DND-41 (cell line): ENCODE results near the gene CACNA1I.

ENCODE experiments used
- EZH2 ChIP-seq: IDR thresholded peaks from 3 replicates; pipeline ENCODE4 v1.6.1; 2012; ENCODE audit warnings: borderline replicate concordance, low read depth, mild to moderate bottlenecking, moderate library complexity, low read length, inconsistent platforms; ENCODE audit not compliant: severe bottlenecking
- TF ChIP-seq, protein P1 (sequence below): IDR thresholded peaks from 2 replicates; pipeline ENCODE4 v1.5.1; 2012; ENCODE audit warnings: borderline replicate concordance, low read length, moderate library complexity, mild to moderate bottlenecking; ENCODE audit not compliant: poor library complexity, severe bottlenecking; ENCODE audit errors: extremely low read depth

DNA sequence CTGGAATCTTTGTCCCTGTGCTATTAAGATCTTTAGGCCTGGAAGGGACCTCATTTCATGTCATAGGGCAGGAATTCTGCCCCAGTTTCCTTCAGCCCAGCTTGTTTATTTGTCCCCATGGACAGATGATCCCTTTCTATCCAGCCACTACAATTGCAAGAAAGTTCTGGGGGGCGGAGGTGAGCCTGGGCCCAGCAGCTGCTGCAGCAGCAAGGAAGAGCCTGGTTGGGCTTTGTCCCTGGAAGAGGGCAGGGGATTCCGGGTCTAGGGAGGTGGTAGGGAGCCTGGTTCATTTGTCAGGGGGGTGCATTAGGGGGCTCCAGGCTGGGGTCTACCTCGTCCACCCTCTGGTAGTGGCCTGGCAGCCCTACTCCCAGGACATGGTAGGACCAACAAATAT lies 16.4 kb upstream of the CACNA1I start:
- TF ChIP-seq, protein P1, sequence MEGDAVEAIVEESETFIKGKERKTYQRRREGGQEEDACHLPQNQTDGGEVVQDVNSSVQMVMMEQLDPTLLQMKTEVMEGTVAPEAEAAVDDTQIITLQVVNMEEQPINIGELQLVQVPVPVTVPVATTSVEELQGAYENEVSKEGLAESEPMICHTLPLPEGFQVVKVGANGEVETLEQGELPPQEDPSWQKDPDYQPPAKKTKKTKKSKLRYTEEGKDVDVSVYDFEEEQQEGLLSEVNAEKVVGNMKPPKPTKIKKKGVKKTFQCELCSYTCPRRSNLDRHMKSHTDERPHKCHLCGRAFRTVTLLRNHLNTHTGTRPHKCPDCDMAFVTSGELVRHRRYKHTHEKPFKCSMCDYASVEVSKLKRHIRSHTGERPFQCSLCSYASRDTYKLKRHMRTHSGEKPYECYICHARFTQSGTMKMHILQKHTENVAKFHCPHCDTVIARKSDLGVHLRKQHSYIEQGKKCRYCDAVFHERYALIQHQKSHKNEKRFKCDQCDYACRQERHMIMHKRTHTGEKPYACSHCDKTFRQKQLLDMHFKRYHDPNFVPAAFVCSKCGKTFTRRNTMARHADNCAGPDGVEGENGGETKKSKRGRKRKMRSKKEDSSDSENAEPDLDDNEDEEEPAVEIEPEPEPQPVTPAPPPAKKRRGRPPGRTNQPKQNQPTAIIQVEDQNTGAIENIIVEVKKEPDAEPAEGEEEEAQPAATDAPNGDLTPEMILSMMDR, result no peak
- no peak for TF ChIP-seq EZH2
